Pancreas (tissue), 10 donors: ENCODE measurements around the gene SPTBN4. TPM values are rescaled to one million over a fixed set of nuclear protein-coding genes. Genes with fewer than 3 reads are reported as not detected.

Experiments used
- ATAC-seq, 4 donors: fragments of 200-7000 bp; cut with Tn5 transposase; one replicate each; pipeline versions ENCODE4 v1.8.0 to v1.9.1; 2020; ENCODE audit warnings: mild to moderate bottlenecking in 4 of 4, moderate library complexity in 4 of 4
- DNase-seq, 6 donors: peaks; one replicate each; pipeline ENCODE4 v3.0.0-alpha.2; 2020
- FAIRE-seq: peaks from 2 replicates; lab custom pipeline; 2012; peaks lifted over from hg19 to GRCh38; lab: Jason Lieb, UNC
- H3K27ac ChIP-seq, 4 donors: fragments of 200-600 bp; sonication (generic); 1 replicate in 3 of 4; 2 replicates in 1 of 4; pipeline versions ENCODE4 v1.5.0 to v1.8.0; 2020
- H3K27me3 ChIP-seq, 4 donors: fragments of 200-600 bp; one replicate each; pipeline ENCODE4 v1.8.0; 2021
- H3K36me3 ChIP-seq, 3 donors: fragments of 200-600 bp; sonication (generic) in 1 of 3; one replicate each; pipeline versions ENCODE4 v1.5.0 to v1.8.0; 2020 to 2021
- H3K4me1 ChIP-seq, 3 donors: fragments of 200-600 bp; one replicate each; pipeline ENCODE4 v1.8.0; 2021
- H3K4me3 ChIP-seq, 4 donors: fragments of 200-600 bp; sonication (generic) in 2 of 4; one replicate each; pipeline versions ENCODE4 v1.5.0 to v1.8.0; 2020 to 2021
- H3K9me3 ChIP-seq, 4 donors: fragments of 200-600 bp; one replicate each; pipeline ENCODE4 v1.8.0; 2021
- WGBS, 2 donors: extraction: QIAGEN DNeasy Blood & Tissue Kit; methylation state at CpG; one replicate each; pipeline ENCODE4 v1.1.7; 2013; 5-methylcytosine and 5-hydroxymethylcytosine counted together
- intact Hi-C, 3 donors: fragments of 100-400 bp; cut with DNase I; formaldehyde crosslinking; loops; one replicate each; pipeline versions ENCODE4 v1.11.1 to v1.14.2; 2022
- polyA plus RNA-seq, 2 donors: library from polyadenylated mRNA; stranded (reverse); fragments of 200-250 nt; gene quantifications; one replicate each; pipeline ENCODE4 v1.2.3, GENCODE V29; 2013
- total RNA-seq, 6 donors: library from RNA; stranded (reverse); fragmentation: NEBNext Ultra II Directional in 4 of 6; extraction: Animal tissue kit (Norgen Biotek cat#: 25700) in 4 of 6; gene quantifications; one replicate each; pipeline versions ENCODE4 v1.2.1 to v1.2.4, GENCODE V29; 2021 to 2023
- TF ChIP-seq, protein P1 (sequence below), 4 donors: fragments of 200-600 bp; sonication (generic) in 3 of 4; IDR thresholded peaks; one replicate each; pipeline versions ENCODE4 v1.5.0 to v1.8.0; 2021; ENCODE audit warnings: antibody characterized with exemption in 4 of 4
- donor health status: healthy with polysubstance abuse.
- donor health status: DM: no; HTN: no; CAD: no; lungs with moderate emphysema.
- donor health status: DM: no; HTN: no; CAD: no.
- donor health status: control.
- donor health status: control.
- donor health status: Bipolar disorder and iron deficiency.
- donor health status: DM: yes; HTN: yes; CAD: no.
- donor health status: DM: no; HTN: no; CAD: no.
- donor health status: DM: no; HTN: no; CAD: no.
- donor health status: DM: yes; HTN: yes; CAD: no.

The SPTBN4 gene
- total and polyA plus RNA-seq, 8 donors, result 1.0 to 23.9 (median 1.7) TPM

DNA sequence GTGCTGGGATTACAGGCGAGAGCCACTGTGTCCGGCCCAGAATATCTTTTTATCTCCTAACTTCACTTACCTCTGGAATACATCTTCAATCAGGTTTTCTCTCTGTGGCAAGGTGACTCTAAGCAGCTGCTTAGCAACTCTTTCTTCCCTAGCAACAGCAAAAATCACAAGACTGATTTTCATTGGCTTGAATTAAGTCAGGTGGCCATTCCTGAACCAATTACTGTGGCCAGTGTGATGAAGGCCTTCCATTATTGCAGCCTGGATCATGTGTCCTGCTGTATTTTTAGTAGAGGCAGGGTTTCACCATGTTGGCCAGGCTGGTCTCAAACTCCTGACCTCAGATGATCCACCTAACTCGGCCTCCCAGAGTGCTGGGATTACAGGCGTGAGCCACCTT lies 125.4 kb downstream of the SPTBN4 start:
- ATAC-seq (peak in 3 of 4 donors; percentile 34 to 47 (median 36)), DNase-seq (peak in 1 of 6 donors; percentile 2), FAIRE-seq (no peak)
- Histone ChIP-seq H3K27ac (no peak overlapping the region), H3K4me1 (peaks cover 0 to 2% (median 0%) of the 10 kb centered on the region in 3 donors), H3K27me3 (no peaks in the 10 kb centered on the region), H3K36me3 (no peaks in the 10 kb centered on the region), H3K4me3 (no peak overlapping the region), H3K9me3 (no peaks in the 10 kb centered on the region)
- intact Hi-C loops, result no loop called here
- TF ChIP-seq, protein P1, sequence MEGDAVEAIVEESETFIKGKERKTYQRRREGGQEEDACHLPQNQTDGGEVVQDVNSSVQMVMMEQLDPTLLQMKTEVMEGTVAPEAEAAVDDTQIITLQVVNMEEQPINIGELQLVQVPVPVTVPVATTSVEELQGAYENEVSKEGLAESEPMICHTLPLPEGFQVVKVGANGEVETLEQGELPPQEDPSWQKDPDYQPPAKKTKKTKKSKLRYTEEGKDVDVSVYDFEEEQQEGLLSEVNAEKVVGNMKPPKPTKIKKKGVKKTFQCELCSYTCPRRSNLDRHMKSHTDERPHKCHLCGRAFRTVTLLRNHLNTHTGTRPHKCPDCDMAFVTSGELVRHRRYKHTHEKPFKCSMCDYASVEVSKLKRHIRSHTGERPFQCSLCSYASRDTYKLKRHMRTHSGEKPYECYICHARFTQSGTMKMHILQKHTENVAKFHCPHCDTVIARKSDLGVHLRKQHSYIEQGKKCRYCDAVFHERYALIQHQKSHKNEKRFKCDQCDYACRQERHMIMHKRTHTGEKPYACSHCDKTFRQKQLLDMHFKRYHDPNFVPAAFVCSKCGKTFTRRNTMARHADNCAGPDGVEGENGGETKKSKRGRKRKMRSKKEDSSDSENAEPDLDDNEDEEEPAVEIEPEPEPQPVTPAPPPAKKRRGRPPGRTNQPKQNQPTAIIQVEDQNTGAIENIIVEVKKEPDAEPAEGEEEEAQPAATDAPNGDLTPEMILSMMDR (IDR thresholded peaks at IDR 0.05), result no peak
- 80 to 85% methylated on average over 4 of the region's 4 CpGs for WGBS, 2 donors

DNA sequence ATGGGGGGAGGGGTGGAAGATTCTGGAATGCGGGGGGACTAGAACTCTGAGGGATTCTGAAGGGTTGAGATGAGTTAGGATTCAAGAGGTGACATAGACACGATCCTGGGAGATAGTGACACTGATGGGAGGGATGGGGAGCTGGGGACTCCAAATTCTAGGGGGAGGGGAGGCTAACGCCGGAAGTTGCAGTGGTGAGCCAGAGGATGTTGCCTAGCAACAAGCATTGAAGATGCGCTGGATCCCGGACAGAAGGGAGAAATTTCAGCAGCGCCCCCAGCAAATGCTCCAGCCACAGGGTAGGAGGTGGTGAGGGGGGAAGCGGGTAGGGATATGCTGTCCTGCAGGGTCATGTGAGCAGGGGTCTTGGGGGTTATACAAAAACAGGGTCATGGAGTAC lies 127.5 kb downstream of the SPTBN4 start:
- no peak overlapping the region for H3K4me3 ChIP-seq
- FAIRE-seq, result no peak
- DNase-seq, result no peak
- H3K36me3 ChIP-seq, result no peaks in the 10 kb centered on the region
- intact Hi-C loops, result no loop called here
- H3K27me3 ChIP-seq, result peaks cover 0 to 13% (median 0%) of the 10 kb centered on the region in 4 donors
- ATAC-seq, result no peak
- H3K9me3 ChIP-seq, result no peaks in the 10 kb centered on the region
- 24 to 32% methylated on average over 8 of the region's 8 CpGs for WGBS, 2 donors
- TF ChIP-seq, protein P1 (IDR thresholded peaks at IDR 0.05), result no peak
- H3K27ac ChIP-seq, result no peak overlapping the region
- H3K4me1 ChIP-seq, result peaks cover 0 to 2% (median 0%) of the 10 kb centered on the region in 3 donors

DNA sequence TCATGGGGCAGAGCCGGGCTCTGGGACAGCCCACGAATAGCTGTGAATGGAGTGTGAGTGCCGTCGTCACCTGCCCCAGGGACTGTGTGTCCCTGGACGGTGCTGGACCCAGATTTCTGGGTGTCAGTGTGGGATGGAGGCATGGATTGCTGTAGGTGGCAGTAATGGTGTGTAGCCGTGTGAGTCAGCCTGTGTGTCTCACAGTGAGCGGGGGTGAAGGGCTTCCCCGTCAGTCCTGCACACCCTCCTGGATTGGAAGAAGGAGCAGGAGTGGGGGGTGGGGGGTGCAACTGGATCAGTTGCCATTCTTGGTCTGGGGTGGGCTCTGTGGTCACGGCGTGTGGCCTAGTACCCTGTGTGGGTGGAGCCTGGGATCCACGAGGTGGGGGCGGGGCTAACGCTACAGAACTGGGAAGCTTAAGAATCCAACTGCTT lies 127.9 kb downstream of the SPTBN4 start:
- Histone ChIP-seq H3K27ac (no peak overlapping the region), H3K4me1 (peaks cover 0 to 2% (median 0%) of the 10 kb centered on the region in 3 donors), H3K4me3 (no peak overlapping the region), H3K9me3 (no peaks in the 10 kb centered on the region), H3K36me3 (no peaks in the 10 kb centered on the region), H3K27me3 (peaks cover 0 to 14% (median 0%) of the 10 kb centered on the region in 4 donors)
- no peak for FAIRE-seq
- WGBS, 2 donors, result 28 to 39% methylated on average over 13 of the region's 13 CpGs
- no peak for ATAC-seq
- intact Hi-C loops, result no loop called here
- TF ChIP-seq, protein P1 (IDR thresholded peaks at IDR 0.05), result no peak
- no peak for DNase-seq

DNA sequence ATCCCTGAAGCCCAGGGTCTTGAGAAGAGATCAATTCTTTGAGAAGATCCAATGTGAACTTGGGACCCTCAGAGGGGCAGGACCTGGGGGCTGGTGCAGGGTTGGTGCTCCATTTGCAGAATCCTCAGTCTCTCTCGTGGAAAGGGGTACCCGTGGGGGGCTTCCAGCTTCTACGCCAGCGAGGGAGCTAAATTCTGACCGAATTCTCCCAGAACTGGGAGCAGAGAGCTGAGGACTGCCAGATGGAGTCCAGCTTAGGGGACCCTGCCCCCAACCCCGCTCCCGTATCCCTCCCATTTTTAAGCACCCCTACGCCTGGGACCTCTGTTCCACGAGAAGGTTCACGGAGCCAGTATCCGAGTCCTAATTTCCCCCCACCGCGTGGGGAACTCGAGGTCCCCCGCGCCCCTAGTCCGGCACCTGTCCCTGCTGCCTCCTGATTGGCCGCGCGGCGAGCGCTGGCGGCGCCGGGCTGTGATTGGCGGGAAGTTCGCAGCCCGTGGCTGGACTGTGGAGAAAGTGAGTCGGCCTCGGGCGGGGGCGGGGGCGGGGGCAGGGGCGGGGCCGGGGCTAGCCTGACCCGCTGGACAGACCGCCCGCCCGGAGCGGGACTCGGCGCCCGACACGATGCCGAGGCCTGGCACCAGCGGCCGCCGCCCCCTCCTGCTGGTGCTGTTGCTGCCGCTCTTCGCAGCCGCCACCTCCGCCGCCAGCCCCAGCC lies 130.0 kb downstream of the SPTBN4 start:
- TF ChIP-seq, protein P1 (IDR thresholded peaks at IDR 0.05), result no peak
- Histone ChIP-seq H3K4me3 (peak overlapping the region in 2 of 4 donors; percentile 21 to 37), H3K27me3 (peaks cover 0 to 20% (median 0%) of the 10 kb centered on the region in 4 donors), H3K9me3 (no peaks in the 10 kb centered on the region), H3K27ac (no peak overlapping the region), H3K36me3 (no peaks in the 10 kb centered on the region), H3K4me1 (peaks cover 0 to 6% (median 4%) of the 10 kb centered on the region in 3 donors)
- ATAC-seq, result peak; percentile 61 to 72 (median 64)
- peak; percentile 52 to 85 (median 70) for DNase-seq
- 6 to 8% methylated on average over 48 to 53 of the region's 53 CpGs for WGBS, 2 donors
- no peak for FAIRE-seq
- intact Hi-C loops, result no loop called here
